ENCODE measurements around the gene ROBO4. TPM values are rescaled to one million over a fixed set of nuclear protein-coding genes. Genes with fewer than 3 reads are reported as not detected.
A peak's percentile ranks its signal among the peaks of the same experiment; 100 is the strongest.

Gene ROBO4
- total RNA-seq, 2 donors from 2014 or later = 13.2 to 21.4 TPM

DNA sequence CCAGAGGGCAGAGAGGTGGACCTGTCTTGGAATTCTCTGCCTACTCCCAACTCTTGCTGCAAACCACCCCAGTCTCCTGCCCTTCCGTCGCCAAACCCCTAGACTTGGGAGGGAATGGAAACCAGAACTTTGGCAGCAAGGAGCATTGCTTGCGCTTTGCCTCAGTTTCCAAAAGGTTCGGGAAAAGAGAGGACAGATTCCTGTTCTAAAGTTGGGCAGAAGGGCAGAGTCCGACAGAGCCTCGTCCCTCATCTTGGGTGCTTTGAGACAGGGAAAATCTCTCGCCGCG lies 32.8 kb downstream of the ROBO4 start:
- no peak for TF ChIP-seq CTCF (IDR thresholded peaks at IDR 0.05)
- no peak for TF ChIP-seq POLR2A (IDR thresholded peaks at IDR 0.05)
- no peak for DNase-seq

DNA sequence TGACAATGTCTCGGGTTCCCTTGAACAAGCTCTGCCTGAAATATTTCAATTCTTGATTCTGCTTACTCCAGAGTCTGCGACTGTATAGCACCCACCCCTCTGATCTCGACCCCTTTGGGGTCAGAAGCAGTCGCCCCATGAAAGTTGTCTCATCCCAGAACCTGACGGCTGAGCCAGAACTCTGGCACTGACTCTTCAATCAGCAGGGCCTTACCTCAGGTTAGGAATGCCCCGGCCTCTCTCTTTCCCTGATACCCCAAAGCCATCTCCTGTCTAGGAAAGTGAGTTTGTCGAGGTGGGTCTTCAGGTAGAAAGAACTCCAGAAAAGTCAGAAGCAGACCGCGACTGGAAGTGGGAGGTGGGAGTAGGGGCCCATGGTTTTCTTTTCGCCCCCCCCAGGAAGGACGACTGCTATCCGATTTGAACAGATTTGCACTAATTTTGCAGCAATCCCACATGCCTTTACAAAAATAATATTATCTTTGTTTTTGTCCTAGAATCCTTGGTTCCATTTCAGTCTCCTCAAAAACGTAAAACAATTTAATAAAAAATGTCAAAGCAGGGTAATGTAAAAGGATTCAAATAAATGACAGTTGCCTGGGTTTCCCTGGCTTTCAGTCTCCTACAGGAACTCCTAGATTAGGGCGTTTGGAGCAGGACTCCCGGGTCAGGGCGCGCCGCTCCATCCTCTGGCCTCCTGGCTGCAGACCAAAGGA lies 33.3 kb downstream of the ROBO4 start:
- intact Hi-C loops (cut with DNase I) = no loop called here
- Histone ChIP-seq H3K4me3 (no peak overlapping the region), H3K27ac (no peak overlapping the region), H3K4me1 (peaks cover 44% of the 10 kb centered on the region), H3K9me3 (no peaks in the 10 kb centered on the region), H3K36me3 (replicated peaks in 1 of 2; ENCODE audit: insufficient read depth in 1 of 2, low read depth in 2 of 2) (no peaks in the 10 kb centered on the region), H3K27me3 (peaks cover 0 to 43% of the 10 kb centered on the region in 2 donors)
- no peak for ATAC-seq
- TF ChIP-seq CTCF (IDR thresholded peaks at IDR 0.05) (no peak), POLR2A (IDR thresholded peaks at IDR 0.05) (no peak)
- 10 to 11% methylated on average over 18 of the region's 18 CpGs for WGBS, 2 donors
- no peak for DNase-seq

More for the DNA sequence above, 32.8 kb downstream of the ROBO4 start:
- Histone ChIP-seq H3K27me3 (peaks cover 0 to 48% of the 10 kb centered on the region in 2 donors), H3K9me3 (no peaks in the 10 kb centered on the region), H3K27ac (no peak overlapping the region), H3K4me3 (no peak overlapping the region), H3K36me3 (replicated peaks in 1 of 2; ENCODE audit: insufficient read depth in 1 of 2, low read depth in 2 of 2) (no peaks in the 10 kb centered on the region), H3K4me1 (peaks cover 45% of the 10 kb centered on the region)
- intact Hi-C loops (cut with DNase I) = no loop called here
- no peak for ATAC-seq
- 2% methylated on average over 6 to 9 of the region's 9 CpGs for WGBS, 2 donors

GRCh38 chr11:124863826-124864165 lies 33.9 kb downstream of the ROBO4 start:
- ATAC-seq (no peak), DNase-seq (peak in 1 of 4 donors; percentile 22)
- intact Hi-C loops (cut with DNase I) = no loop called here
- no peak for TF ChIP-seq CTCF (IDR thresholded peaks at IDR 0.05)
- no peak for TF ChIP-seq POLR2A (IDR thresholded peaks at IDR 0.05)
- H3K9me3 ChIP-seq = no peaks in the 10 kb centered on the region
- H3K36me3 ChIP-seq (replicated peaks in 1 of 2; ENCODE audit: insufficient read depth in 1 of 2, low read depth in 2 of 2) = no peaks in the 10 kb centered on the region
- no peak overlapping the region for H3K27ac ChIP-seq
- H3K4me3 ChIP-seq = no peak overlapping the region
- peaks cover 39% of the 10 kb centered on the region for H3K4me1 ChIP-seq
- 0 to 5% methylated on average over 2 to 9 of the region's 9 CpGs for WGBS, 2 donors
- H3K27me3 ChIP-seq = peaks cover 0 to 37% of the 10 kb centered on the region in 2 donors

- Histone ChIP-seq H3K27me3 (peaks cover 0 to 32% of the 10 kb centered on the region in 2 donors), H3K36me3 (replicated peaks in 1 of 2; ENCODE audit: insufficient read depth in 1 of 2, low read depth in 2 of 2) (no peaks in the 10 kb centered on the region), H3K4me1 (peaks cover 33% of the 10 kb centered on the region), H3K4me3 (no peak overlapping the region), H3K27ac (no peak overlapping the region), H3K9me3 (no peaks in the 10 kb centered on the region)
- no peak for TF ChIP-seq POLR2A (IDR thresholded peaks at IDR 0.05)
- TF ChIP-seq CTCF (IDR thresholded peaks at IDR 0.05) = no peak
- intact Hi-C loops (cut with DNase I) = no loop called here
- ATAC-seq = peak; percentile 67
- WGBS, 2 donors = 2 to 4% methylated on average over 25 to 31 of the region's 31 CpGs
- peak; percentile 39 to 65 (median 51) for DNase-seq
Observed at GRCh38 chr11:124863137-124863825, 34.4 kb downstream of the ROBO4 start.

- DNase-seq (no peak), ATAC-seq (no peak)
- Histone ChIP-seq H3K9me3 (no peaks in the 10 kb centered on the region), H3K27ac (no peak overlapping the region), H3K4me3 (no peak overlapping the region), H3K36me3 (replicated peaks in 1 of 2; ENCODE audit: insufficient read depth in 1 of 2, low read depth in 2 of 2) (no peaks in the 10 kb centered on the region), H3K4me1 (peaks cover 33% of the 10 kb centered on the region), H3K27me3 (peaks cover 0 to 26% of the 10 kb centered on the region in 2 donors)
- WGBS, 2 donors = 26 to 33% methylated on average over 3 of the region's 4 CpGs
- intact Hi-C loops (cut with DNase I) = no loop called here
- TF ChIP-seq CTCF (IDR thresholded peaks at IDR 0.05) (no peak), POLR2A (IDR thresholded peaks at IDR 0.05) (no peak)
Observed at GRCh38 chr11:124861670-124862069, 36.0 kb downstream of the ROBO4 start.
